ENCODE measurements around the gene KCND3.

The KCND3 gene

GRCh38 chr1:111884772-111885443, 104.6 kb downstream of the KCND3 start:
- DNase-seq (ENCODE audit: low read depth in 3 of 3, low spot score in 1 of 3) = no peak

DNA sequence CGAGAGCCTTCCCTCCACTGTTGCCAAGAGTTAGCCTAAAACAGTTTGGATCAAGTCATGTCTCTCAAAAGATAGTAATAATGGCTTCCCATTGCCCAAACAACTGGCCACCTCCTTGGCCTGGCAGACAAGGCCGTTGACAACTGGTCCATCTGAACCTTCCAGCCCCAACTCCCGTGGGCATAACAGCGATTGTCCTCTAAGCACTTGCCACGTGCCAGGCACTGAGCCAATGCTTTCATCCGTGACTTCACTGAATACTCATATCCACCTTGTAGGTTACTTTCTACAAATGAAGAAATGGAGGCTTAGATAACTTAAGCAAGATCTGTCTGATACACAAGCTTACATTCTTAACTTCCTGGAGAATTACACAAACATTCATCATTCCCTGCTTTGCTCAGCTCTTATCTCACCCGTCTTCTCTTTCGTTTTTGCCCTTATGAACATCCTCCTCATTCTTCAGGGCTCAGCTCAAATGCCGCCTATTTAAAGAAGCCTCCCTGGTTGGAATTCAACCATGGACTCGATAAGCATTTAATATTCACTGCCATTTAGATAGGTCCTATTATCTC, 106.4 kb downstream of the KCND3 start:
- no peak for DNase-seq (ENCODE audit: low read depth in 3 of 3, low spot score in 1 of 3)

GRCh38 chr1:111882559-111882958, 106.9 kb downstream of the KCND3 start:
- DNase-seq (ENCODE audit: low read depth in 3 of 3, low spot score in 1 of 3) = no peak

GRCh38 chr1:111880881-111881837, 108.3 kb downstream of the KCND3 start:
- no peak for DNase-seq (ENCODE audit: low read depth in 3 of 3, low spot score in 1 of 3)

DNA sequence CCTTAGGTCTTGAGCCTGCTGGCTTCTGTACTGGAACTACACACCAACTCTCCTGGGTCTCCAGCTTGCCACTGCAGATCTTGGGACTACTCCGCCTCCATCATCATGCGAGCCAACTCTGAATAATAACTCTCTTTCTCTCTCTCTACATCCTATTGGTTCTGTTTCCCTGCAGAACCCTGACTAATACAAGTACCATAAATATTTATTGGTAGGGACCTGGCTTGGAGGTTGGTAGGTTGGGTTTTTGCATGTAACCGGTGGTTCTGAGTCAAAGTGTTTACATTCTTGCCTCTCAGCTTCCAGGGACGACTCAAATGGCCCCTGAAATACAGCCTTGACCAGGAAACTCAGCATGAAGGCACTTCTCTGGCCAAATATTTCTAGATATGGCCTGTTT, 110.4 kb downstream of the KCND3 start:
- DNase-seq (ENCODE audit: low read depth in 3 of 3, low spot score in 1 of 3) = no peak

DNA sequence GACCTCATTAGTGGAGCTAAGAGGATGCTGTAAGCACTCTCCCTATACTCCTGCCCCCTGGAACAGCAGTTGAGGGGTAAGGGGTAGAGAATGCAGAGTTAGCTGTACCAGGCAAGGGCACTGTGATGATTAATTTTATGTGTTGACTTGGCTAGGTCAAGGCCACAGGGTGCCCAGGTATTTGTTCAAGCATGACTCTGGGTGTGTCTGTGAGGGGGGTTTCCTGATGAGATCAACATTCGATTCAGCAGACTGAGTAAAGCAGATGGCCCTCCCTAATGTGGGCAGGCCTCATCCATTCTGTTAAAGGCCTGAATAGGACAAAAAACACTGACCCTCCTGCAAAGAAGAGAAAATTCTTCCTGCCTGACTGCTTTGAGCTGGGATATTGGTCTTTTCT, 110.8 kb downstream of the KCND3 start:
- no peak for DNase-seq (ENCODE audit: low read depth in 3 of 3, low spot score in 1 of 3)

DNA sequence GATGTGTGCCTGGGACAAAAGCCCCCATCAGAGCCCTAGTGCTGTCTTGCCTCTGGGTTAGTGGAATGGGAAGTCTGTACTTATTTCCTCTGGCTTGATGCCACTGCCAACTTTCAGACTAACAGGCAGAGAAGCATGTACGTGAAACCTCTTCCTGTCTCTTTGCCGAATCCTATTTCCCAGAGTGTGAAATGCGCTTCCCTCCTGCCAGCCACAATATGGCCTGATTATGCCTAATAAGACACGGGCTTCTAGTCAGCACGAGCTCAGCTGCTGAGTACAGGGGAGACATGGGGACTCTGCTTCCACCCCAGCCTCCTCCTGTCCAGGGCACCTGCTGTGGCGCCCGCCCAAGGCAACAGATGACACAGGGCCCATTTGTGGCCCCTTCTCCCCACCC, 111.4 kb downstream of the KCND3 start:
- DNase-seq (ENCODE audit: low read depth in 3 of 3, low spot score in 1 of 3) = no peak

DNA sequence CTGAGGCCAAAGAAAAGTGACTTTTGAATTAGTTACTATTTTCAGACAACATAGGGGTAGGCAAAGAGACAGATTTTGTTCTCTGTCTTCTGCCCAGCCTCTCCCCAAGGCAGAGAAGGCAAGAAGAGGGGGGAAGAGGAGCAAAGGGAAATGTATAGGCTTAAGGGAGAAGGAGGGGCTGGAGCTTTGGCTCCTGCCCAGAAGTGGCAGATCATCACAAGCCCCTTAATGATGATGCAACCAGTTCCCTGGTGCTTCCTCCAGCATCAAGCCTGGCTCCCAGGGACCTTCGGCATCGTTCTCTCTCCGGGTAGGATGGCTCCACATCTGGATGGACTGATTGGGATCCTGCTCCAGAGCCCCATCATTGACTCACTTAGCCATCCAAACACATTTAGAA, 112.8 kb downstream of the KCND3 start:
- no peak for DNase-seq (ENCODE audit: low read depth in 3 of 3, low spot score in 1 of 3)

- no peak for DNase-seq (ENCODE audit: low read depth in 3 of 3, low spot score in 1 of 3)
Observed at GRCh38 chr1:111875640-111876039, 113.8 kb downstream of the KCND3 start.

GRCh38 chr1:111873460-111874030, 115.9 kb downstream of the KCND3 start:
- DNase-seq (ENCODE audit: low read depth in 3 of 3, low spot score in 1 of 3) = no peak

DNA sequence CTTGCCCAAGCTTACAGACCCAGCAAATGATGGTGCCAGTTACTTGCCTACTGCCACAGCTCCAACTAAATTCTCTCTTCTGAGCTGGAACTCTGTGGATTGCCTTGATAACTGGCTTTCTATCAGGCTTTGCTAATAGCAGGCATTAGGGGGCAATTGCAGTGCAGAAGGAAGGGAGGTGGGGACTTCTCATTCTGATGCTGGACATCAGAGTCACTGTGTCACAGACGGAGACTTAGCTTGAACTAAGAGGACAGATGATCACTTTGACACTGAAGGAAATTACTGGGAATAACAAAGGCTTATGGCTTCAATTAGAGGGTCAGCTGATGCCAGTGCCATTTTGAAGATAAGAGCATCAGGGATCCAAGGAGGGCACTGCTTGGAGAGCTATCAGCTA, 119.3 kb downstream of the KCND3 start:
- no peak for DNase-seq (ENCODE audit: low read depth in 3 of 3, low spot score in 1 of 3)

DNA sequence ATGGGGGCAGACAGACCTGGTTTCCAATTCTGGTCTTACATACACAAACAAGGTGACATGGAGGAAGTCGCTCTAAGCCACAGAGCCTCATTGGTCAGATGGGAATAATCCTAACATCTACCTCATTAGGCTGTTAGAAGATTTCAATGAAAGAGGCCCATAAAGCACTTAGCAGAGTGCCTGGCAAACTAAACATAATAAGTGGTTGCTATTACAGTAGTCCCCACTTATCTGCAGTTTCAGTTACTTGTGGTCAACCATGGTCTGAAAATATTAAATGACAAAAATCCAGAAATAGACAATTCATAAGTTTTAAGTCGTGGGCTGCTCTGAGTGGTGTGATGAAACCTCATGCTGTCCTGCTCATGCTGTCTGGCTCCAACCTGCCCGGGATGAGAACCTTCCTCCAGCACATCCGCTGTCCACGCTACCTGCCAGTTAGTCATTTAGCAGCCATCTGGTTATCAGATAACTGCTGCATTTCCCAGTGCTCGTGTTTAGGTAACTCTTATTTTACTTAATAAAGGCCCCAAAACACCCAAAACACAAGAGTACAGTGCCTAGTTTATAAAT, 121.5 kb downstream of the KCND3 start:
- no peak for DNase-seq (ENCODE audit: low read depth in 3 of 3, low spot score in 1 of 3)

- no peak for DNase-seq (ENCODE audit: low read depth in 3 of 3, low spot score in 1 of 3)
Observed at GRCh38 chr1:111864862-111865261, 124.6 kb downstream of the KCND3 start.

DNA sequence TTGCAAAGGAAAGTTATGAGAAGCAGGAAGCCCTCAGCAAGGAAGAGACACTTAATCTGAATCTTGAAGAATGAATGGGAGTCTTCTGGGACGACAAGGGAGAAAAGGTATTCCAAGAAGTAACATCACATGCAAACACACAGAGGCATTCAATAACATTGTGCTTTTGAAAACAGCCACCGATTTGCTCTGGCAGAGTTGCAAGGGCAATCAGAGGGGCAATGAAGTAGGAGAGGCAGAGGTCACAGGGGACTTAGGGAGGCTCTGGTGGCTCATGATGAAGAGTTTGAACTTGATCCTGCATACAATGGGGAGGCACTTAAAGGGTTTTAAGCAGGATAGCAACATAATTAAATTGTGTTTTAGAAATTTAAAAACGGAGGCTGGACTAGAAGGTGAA, 126.1 kb downstream of the KCND3 start:
- no peak for DNase-seq (ENCODE audit: low read depth in 3 of 3, low spot score in 1 of 3)

GRCh38 chr1:111862599-111862998, 126.9 kb downstream of the KCND3 start:
- DNase-seq (ENCODE audit: low read depth in 3 of 3, low spot score in 1 of 3) = no peak

- no peak for DNase-seq (ENCODE audit: low read depth in 3 of 3, low spot score in 1 of 3)
Observed at GRCh38 chr1:111861523-111861922, 127.9 kb downstream of the KCND3 start.

- DNase-seq (ENCODE audit: low read depth in 3 of 3, low spot score in 1 of 3) = no peak
Observed at GRCh38 chr1:111857194-111857651, 132.2 kb downstream of the KCND3 start.

- no peak for DNase-seq (ENCODE audit: low read depth in 3 of 3, low spot score in 1 of 3)
Observed at GRCh38 chr1:111856411-111857185, 132.9 kb downstream of the KCND3 start.

DNA sequence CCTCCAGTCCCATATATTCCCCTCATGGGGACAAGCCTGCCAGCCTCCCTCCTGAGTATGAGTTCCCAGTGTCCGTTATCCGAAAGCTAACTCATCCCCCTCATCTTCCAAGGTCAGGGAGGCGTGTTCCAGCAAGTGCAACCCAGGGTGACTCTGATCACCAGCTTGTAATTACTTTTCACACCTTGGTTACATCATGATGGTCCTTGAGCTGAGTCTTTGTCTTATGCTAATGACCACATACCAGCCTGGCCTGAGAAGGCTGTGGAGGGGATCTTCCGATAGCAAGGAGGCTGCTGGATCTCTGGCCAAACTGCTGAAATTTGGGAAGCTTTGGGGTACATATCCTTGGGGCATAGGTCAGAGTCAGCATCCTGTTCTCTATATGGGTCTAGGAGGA, 134.2 kb downstream of the KCND3 start:
- DNase-seq (ENCODE audit: low read depth in 3 of 3, low spot score in 1 of 3) = no peak

DNA sequence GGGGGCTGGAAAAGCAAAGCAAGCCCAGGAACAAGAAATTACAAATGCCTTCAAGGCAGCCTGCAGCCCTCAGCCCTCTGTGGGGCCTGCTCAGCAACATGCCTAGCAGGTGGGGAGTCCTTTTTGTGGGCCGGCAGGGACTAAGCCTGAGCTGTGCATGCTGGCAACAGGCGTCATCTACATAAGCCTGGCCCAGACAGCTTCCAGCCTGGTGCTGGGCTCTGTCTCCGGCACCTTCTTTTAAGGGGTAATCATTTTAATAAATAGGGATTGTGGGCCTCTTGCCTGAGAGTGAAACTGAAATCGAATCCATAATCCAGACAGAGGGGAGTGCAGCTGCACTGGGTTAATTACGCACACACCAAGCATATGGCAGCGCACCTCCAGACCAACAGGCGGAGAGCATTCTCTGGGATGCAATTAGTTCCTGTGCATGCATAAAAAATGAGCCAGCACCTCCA, 137.2 kb downstream of the KCND3 start:
- DNase-seq (ENCODE audit: low read depth in 3 of 3, low spot score in 1 of 3) = no peak

All from stimulated activated CD4-positive, alpha-beta T cell treated with anti-CD3 and anti-CD28 coated beads, TNF-alpha, amount 100 ng/mL, for 1 hour (primary cell).